Measurements from ENCODE around the gene KLHL12. TPM values are rescaled to one million over a fixed set of nuclear protein-coding genes. Genes with fewer than 3 reads are reported as not detected.

KLHL12 gene
- total and polyA plus RNA-seq, 2 donors (not counting 1 experiment from before 2014, with no cell fraction given): 14.6 to 25.5 TPM

GRCh38 chr1:202951437-202951836 is 24.4 kb upstream of the KLHL12 start:
- no peak overlapping the region for H3K27ac ChIP-seq (ENCODE audit: low read length in 2 of 2)
- H3K9ac ChIP-seq (ENCODE audit: low read length): no peak overlapping the region
- no peak overlapping the region for H2AFZ ChIP-seq (ENCODE audit: insufficient read depth, low read depth, low read length, poor library complexity, severe bottlenecking)
- Mint-ChIP-seq H3K27me3 (no peaks in the 10 kb centered on the region), H3K4me3 (no peak overlapping the region), H3K4me1 (peaks cover 34% of the 10 kb centered on the region), H3K27ac (no peak overlapping the region), H3K9me3 (ENCODE audit: insufficient read depth) (no peaks in the 10 kb centered on the region)
- H3K4me3 ChIP-seq (ENCODE audit: control extremely low read depth in 1 of 5, extremely low read depth in 1 of 5, insufficient read depth in 1 of 5, low read depth in 2 of 5, low read length in 4 of 5): no peak overlapping the region
- POLR2A ChIA-PET: no interaction called here
- H3K4me2 ChIP-seq (replicated peaks; ENCODE audit: low read depth, low read length, poor library complexity, severe bottlenecking): no peak overlapping the region
- H4K20me1 ChIP-seq (ENCODE audit: control insufficient read depth, insufficient read depth, low read length, poor library complexity, severe bottlenecking): peaks cover 62% of the 10 kb centered on the region
- H3K36me3 ChIP-seq (replicated peaks in 1 of 2; ENCODE audit: control extremely low read depth in 1 of 2, control insufficient read depth in 1 of 2, extremely low read depth in 1 of 2, insufficient read depth in 2 of 2, low read length in 1 of 2): peaks cover 4 to 36% of the 10 kb centered on the region in 2 experiments
- CTCF ChIA-PET: interaction anchor here (0.5 kb wide), 1 partner anchor 138 kb away, joined by 3 read pairs; no protein-coding TSS in a partner anchor
- DNase-seq (no peak), ATAC-seq (ENCODE audit: low read depth) (no peak)
- no peaks in the 10 kb centered on the region for H3K9me3 ChIP-seq (ENCODE audit: control extremely low read depth in 1 of 3, control insufficient read depth in 2 of 3, insufficient read depth in 1 of 3, low read length in 2 of 3)
- peaks cover 52% of the 10 kb centered on the region for H3K79me2 ChIP-seq (ENCODE audit: control insufficient read depth, insufficient read depth, low read length)
- TF ChIP-seq, protein P1, sequence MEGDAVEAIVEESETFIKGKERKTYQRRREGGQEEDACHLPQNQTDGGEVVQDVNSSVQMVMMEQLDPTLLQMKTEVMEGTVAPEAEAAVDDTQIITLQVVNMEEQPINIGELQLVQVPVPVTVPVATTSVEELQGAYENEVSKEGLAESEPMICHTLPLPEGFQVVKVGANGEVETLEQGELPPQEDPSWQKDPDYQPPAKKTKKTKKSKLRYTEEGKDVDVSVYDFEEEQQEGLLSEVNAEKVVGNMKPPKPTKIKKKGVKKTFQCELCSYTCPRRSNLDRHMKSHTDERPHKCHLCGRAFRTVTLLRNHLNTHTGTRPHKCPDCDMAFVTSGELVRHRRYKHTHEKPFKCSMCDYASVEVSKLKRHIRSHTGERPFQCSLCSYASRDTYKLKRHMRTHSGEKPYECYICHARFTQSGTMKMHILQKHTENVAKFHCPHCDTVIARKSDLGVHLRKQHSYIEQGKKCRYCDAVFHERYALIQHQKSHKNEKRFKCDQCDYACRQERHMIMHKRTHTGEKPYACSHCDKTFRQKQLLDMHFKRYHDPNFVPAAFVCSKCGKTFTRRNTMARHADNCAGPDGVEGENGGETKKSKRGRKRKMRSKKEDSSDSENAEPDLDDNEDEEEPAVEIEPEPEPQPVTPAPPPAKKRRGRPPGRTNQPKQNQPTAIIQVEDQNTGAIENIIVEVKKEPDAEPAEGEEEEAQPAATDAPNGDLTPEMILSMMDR (IDR thresholded peaks at IDR 0.05): no peak
- TF ChIP-seq EZH2 (IDR thresholded peaks at IDR 0.05; ENCODE audit: borderline replicate concordance, insufficient read depth, low read depth, low read length, poor library complexity, severe bottlenecking): no peak
- intact Hi-C loops (cut with micrococcal nuclease): loop anchor here (10.0 kb wide), 1 partner anchor 843 kb away; the partner anchor contains the start of genes ZBED6 and ZC3H11A
- no CpG with 5 or more reads among the region's 2 CpGs for WGBS (ENCODE audit: insufficient coverage)
- H3K27me3 ChIP-seq (replicated peaks in 1 of 4; ENCODE audit: control extremely low read depth in 1 of 4, control insufficient read depth in 3 of 4, insufficient read depth in 4 of 4, low read length in 3 of 4): no peaks in the 10 kb centered on the region
- H3K4me1 ChIP-seq (ENCODE audit: control insufficient read depth in 2 of 2, insufficient read depth in 2 of 2, low read length in 2 of 2): peaks cover 12 to 13% of the 10 kb centered on the region in 2 donors

GRCh38 chr1:202945483-202945882 is 18.4 kb upstream of the KLHL12 start:
- no peak overlapping the region for H3K9ac ChIP-seq (ENCODE audit: low read length)
- H4K20me1 ChIP-seq (ENCODE audit: control insufficient read depth, insufficient read depth, low read length, poor library complexity, severe bottlenecking): peaks cover 6% of the 10 kb centered on the region
- H3K4me1 ChIP-seq (ENCODE audit: control insufficient read depth in 2 of 2, insufficient read depth in 2 of 2, low read length in 2 of 2): no peaks in the 10 kb centered on the region
- H3K4me3 ChIP-seq (ENCODE audit: control extremely low read depth in 1 of 5, extremely low read depth in 1 of 5, insufficient read depth in 1 of 5, low read depth in 2 of 5, low read length in 4 of 5): no peak overlapping the region
- no peak overlapping the region for H2AFZ ChIP-seq (ENCODE audit: insufficient read depth, low read depth, low read length, poor library complexity, severe bottlenecking)
- ATAC-seq (ENCODE audit: low read depth) (no peak), DNase-seq (no peak)
- H3K79me2 ChIP-seq (ENCODE audit: control insufficient read depth, insufficient read depth, low read length): no peaks in the 10 kb centered on the region
- Mint-ChIP-seq H3K4me3 (no peak overlapping the region), H3K27me3 (no peaks in the 10 kb centered on the region), H3K27ac (no peak overlapping the region), H3K9me3 (ENCODE audit: insufficient read depth) (no peaks in the 10 kb centered on the region), H3K4me1 (no peaks in the 10 kb centered on the region)
- CTCF ChIA-PET: no interaction called here
- H3K36me3 ChIP-seq (replicated peaks in 1 of 2; ENCODE audit: control extremely low read depth in 1 of 2, control insufficient read depth in 1 of 2, extremely low read depth in 1 of 2, insufficient read depth in 2 of 2, low read length in 1 of 2): peaks cover 12 to 79% of the 10 kb centered on the region in 2 experiments
- no peak overlapping the region for H3K4me2 ChIP-seq (replicated peaks; ENCODE audit: low read depth, low read length, poor library complexity, severe bottlenecking)
- H3K27ac ChIP-seq (ENCODE audit: low read length in 2 of 2): no peak overlapping the region
- WGBS (ENCODE audit: insufficient coverage): no CpG with 5 or more reads among the region's 2 CpGs
- no peak for TF ChIP-seq EZH2 (IDR thresholded peaks at IDR 0.05; ENCODE audit: borderline replicate concordance, insufficient read depth, low read depth, low read length, poor library complexity, severe bottlenecking)
- TF ChIP-seq, protein P1 (IDR thresholded peaks at IDR 0.05): no peak
- POLR2A ChIA-PET: interaction anchor here (0.5 kb wide), 1 partner anchor 168 kb away, joined by 6 read pairs; no protein-coding TSS in a partner anchor
- no peaks in the 10 kb centered on the region for H3K9me3 ChIP-seq (ENCODE audit: control extremely low read depth in 1 of 3, control insufficient read depth in 2 of 3, insufficient read depth in 1 of 3, low read length in 2 of 3)
- intact Hi-C loops (cut with micrococcal nuclease): no loop called here
- no peaks in the 10 kb centered on the region for H3K27me3 ChIP-seq (replicated peaks in 1 of 4; ENCODE audit: control extremely low read depth in 1 of 4, control insufficient read depth in 3 of 4, insufficient read depth in 4 of 4, low read length in 3 of 4)

All from B cell (primary cell).